Motor neuron (in vitro differentiated cells): ENCODE measurements around the gene PDLIM1. TPM values are rescaled to one million over a fixed set of nuclear protein-coding genes. Genes with fewer than 3 reads are reported as not detected.

Source experiments
- ATAC-seq, 8 experiments: fragments of 200-7000 bp; cut with Tn5 transposase; replicated peaks in 6 of 8; 2 replicates each; pipeline ENCODE4 v1.8.0; 2021; ENCODE audit warnings: mild to moderate bottlenecking in 8 of 8, moderate library complexity in 8 of 8
- H3K27ac ChIP-seq, 2 donors: fragments of 250-450 bp; sonication (Bioruptor Pico); 2 replicates each; pipeline ENCODE4 v1.9.0; 2021; ENCODE audit warnings: antibody characterized with exemption in 2 of 2, mild to moderate bottlenecking in 2 of 2, moderate library complexity in 1 of 2
- H3K4me1 ChIP-seq, 2 donors: fragments of 250-450 bp; sonication (Bioruptor Pico); replicated peaks in 1 of 2; 2 replicates each; pipeline ENCODE4 v1.6.1; 2021; ENCODE audit warnings: antibody characterized with exemption in 2 of 2, mild to moderate bottlenecking in 2 of 2, moderate library complexity in 1 of 2
- H3K4me3 ChIP-seq, 5 donors: fragments of 250-450 bp; sonication (Bioruptor Pico); 2 replicates each; pipeline ENCODE4 v1.9.0; 2021; ENCODE audit warnings: antibody characterized with exemption in 5 of 5, mild to moderate bottlenecking in 5 of 5, moderate library complexity in 4 of 5
- WGBS, 10 experiments: fragments of 450-650 bp; shearing (Covaris generic); methylation state at CpG; one replicate each; pipeline ENCODE4 v1.0.0; 2022; 5-methylcytosine and 5-hydroxymethylcytosine counted together
- in situ Hi-C, 9 experiments: fragments of 400-800 bp; cut with MboI; loops; one replicate each; pipeline ENCODE4 v1.15.0; 2021; ENCODE audit warnings: low sequenced_read_pairs in 9 of 9, low pct_unique_long_range_greater_than_20kb in 2 of 9; ENCODE audit not compliant: unreplicated experiment in 9 of 9
- total RNA-seq, 8 experiments: library from RNA; unstranded; fragments of 300-600 nt; gene quantifications; 2 replicates each; pipeline versions ENCODE4 v1.2.3 to v1.2.4, GENCODE V29; 2022

PDLIM1 gene
- total RNA-seq, 8 experiments from 2014 or later, result 2.7 to 106 (median 27.6) TPM

DNA sequence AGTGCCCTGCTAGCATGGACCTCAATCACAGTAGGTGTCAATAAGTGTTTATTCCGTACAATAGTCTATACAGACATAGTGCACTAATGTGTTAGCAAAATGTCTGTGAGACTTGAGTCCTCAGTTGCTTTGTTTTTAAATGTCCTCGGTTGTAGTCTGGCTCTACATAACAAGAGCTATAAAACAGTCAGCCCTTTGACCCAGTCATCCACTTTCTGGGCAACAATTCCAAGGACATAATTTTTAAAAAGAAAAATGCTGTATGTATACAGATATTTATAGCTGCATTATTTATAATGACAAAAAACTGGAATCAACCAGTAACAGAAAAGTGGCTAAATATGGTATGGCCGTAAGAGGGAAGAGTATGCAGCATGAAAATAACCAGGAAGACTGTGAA is 2.8 kb upstream of the PDLIM1 start:
- Histone ChIP-seq H3K27ac (no peak overlapping the region), H3K4me3 (no peak overlapping the region), H3K4me1 (peaks cover 12 to 13% of the 10 kb centered on the region in 2 donors)
- in situ Hi-C loops, result no loop called here
- 53 to 100% (median 68%) methylated on average over 1 to 3 of the region's 3 CpGs for WGBS, 10 experiments
- no peak for ATAC-seq

GRCh38 chr10:95291365-95292039 is 699 bp upstream of the PDLIM1 start:
- 0 to 100% (median 67%) methylated on average over 1 to 10 of the region's 19 CpGs; no CpG with 5 or more reads in 2 of the 10 experiments for WGBS, 10 experiments
- Histone ChIP-seq H3K4me3 (peak overlapping the region; percentile 52 to 70 (median 53)), H3K27ac (no peak overlapping the region), H3K4me1 (peaks cover 16 to 31% of the 10 kb centered on the region in 2 donors)
- in situ Hi-C loops, result no loop called here
- no peak for ATAC-seq

DNA sequence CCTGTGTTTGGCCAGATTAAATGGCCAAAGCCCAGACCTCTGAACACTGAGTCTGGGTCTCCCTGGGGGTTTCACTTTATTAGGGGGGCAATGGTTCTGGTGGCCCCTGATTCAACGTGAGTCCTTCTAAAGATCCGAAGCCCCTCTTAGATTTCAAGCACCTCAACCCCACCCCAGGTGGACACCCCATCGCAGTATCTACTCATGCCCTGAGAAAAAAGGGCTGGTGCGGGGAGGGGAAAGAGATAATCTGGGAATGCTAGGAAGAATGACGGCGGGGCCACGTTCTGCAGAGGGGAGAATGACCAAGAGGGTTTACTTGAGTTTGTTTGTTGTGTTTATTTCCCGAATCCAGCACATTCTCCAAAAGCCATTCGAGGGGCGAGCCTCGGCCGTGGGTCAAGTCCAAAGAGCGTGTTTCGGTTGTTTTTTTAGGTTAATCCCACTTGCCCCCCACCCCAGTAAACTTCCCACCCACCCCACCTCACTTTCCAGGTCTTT is 832 bp downstream of the PDLIM1 start:
- Histone ChIP-seq H3K4me1 (peaks cover 13 to 32% of the 10 kb centered on the region in 2 donors), H3K27ac (peak overlapping the region in 1 of 2 donors; percentile 80), H3K4me3 (peak overlapping the region; percentile 52 to 70 (median 53))
- 0 to 83% (median 7%) methylated on average over 1 to 3 of the region's 14 CpGs; no CpG with 5 or more reads in 5 of the 10 experiments for WGBS, 10 experiments
- ATAC-seq, result no peak
- in situ Hi-C loops, result no loop called here

DNA sequence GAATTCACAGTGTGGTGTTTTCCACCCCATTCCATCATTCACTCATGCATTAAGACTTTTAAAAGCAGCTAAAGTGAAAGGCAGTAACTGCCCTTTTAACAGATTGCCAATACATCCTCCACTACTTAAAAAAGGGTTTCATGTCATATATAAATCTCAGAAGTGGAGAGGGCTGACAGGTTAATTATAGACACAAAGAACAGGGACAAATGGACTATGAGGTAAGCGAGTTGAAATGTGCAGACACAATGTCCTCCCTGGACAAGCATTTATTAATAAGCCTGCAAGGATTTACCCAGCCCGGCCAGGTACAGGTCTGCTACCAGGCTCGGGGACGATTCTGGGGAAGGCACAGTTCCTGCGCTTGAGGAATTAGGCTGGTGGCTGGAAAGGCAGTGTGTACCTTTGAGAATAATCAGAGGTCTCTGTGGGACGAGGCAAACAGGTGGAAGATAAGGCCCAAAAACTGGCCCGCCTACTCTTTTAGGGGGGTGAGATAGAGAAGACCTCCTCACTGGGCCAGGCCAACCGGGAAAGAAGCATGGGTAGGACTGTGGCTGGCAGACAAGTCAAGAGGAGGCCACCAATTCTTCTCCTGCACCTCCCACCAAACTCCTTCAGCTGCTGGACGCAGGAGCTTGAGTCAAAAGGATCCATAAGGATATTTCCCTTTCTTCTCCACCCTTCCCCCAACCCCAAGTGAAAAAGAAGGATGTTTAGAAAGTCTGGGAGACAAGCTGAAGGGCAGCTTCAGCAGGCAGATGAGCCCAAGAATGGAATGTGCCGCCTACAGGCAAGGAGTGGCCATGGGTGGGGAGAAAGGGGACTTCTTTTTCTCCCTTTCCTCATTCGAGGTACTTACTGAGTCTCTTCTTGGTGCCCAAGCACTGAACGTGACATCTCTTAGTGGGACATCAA is 1.5 kb downstream of the PDLIM1 start:
- in situ Hi-C loops, result no loop called here
- 7 to 87% (median 56%) methylated on average over 1 to 6 of the region's 12 CpGs; no CpG with 5 or more reads in 2 of the 10 experiments for WGBS, 10 experiments
- Histone ChIP-seq H3K4me1 (peaks cover 13 to 32% of the 10 kb centered on the region in 2 donors), H3K4me3 (peak overlapping the region; percentile 52 to 70 (median 53)), H3K27ac (peak overlapping the region in 1 of 2 donors; percentile 80)
- ATAC-seq, result peak in 5 of 8 experiments; percentile 31 to 56 (median 44)

DNA sequence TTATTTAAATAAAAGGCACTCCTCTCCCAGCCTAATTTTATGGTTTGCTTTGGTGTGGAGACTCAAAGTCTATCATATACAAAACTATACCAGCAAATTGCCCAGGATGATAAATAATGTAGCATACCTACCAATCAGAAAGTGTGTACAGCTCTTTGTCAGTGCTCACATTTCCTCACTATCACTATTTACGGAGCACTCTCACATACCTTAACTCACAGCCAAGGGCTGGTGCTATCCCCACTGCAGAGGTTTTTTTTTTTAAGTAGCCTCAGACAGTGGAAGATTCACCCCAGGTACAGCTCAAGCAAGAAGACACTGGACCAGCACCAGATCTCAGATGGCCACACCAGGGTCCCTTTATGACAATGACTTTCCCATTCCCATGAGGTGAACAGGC is 2.5 kb downstream of the PDLIM1 start:
- peak overlapping the region in 3 of 5 donors; percentile 6 to 70 (median 53) for H3K4me3 ChIP-seq
- WGBS, 10 experiments, result 60 to 100% (median 81%) methylated on average over 1 of the region's 1 CpG; no CpG with 5 or more reads in 2 of the 10 experiments

GRCh38 chr10:95287281-95287680 is 3.5 kb downstream of the PDLIM1 start:
- 36 to 100% (median 72%) methylated on average over 1 to 3 of the region's 3 CpGs; no CpG with 5 or more reads in 2 of the 10 experiments for WGBS, 10 experiments
- ATAC-seq, result no peak
- Histone ChIP-seq H3K4me3 (peak overlapping the region in 1 of 5 donors; percentile 4), H3K27ac (peak overlapping the region in 1 of 2 donors; percentile 26), H3K4me1 (peaks cover 13 to 26% of the 10 kb centered on the region in 2 donors)
- in situ Hi-C loops, result no loop called here

More for the DNA sequence above, 2.5 kb downstream of the PDLIM1 start:
- in situ Hi-C loops, result no loop called here
- Histone ChIP-seq H3K27ac (peak overlapping the region in 1 of 2 donors; percentile 40), H3K4me1 (peaks cover 13 to 27% of the 10 kb centered on the region in 2 donors)
- ATAC-seq, result no peak

DNA sequence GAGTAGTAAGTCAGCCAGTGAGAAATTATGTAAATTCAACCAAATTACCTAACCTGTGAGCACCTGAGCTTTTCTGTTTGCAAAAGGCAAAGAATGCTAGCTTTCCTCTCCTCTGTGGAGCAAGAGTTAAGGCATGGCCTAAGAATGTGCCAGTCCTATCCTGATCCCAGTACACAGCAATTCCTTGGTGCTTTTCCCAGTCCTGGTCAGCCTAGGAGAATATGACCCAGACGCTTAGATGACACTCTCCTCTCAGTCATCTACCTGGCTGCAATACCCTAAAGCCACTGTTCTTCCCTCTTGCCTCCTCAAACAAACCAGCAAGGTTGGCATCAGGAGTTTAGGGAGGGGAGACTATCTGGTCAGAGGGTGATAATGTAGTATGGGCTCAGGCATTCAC is 4.1 kb downstream of the PDLIM1 start:
- H3K4me3 ChIP-seq, result no peak overlapping the region
- 29 to 100% (median 58%) methylated on average over 1 of the region's 1 CpG; no CpG with 5 or more reads in 6 of the 10 experiments for WGBS, 10 experiments
- ATAC-seq, result no peak
- in situ Hi-C loops, result no loop called here
- H3K4me1 ChIP-seq, result peaks cover 13 to 26% of the 10 kb centered on the region in 2 donors
- peak overlapping the region in 1 of 2 donors; percentile 26 for H3K27ac ChIP-seq

GRCh38 chr10:95285556-95285955 is 5.2 kb downstream of the PDLIM1 start:
- no peak for ATAC-seq
- Histone ChIP-seq H3K4me1 (peaks cover 13 to 26% of the 10 kb centered on the region in 2 donors), H3K4me3 (no peak overlapping the region), H3K27ac (no peak overlapping the region)
- WGBS, 10 experiments, result 50 to 100% (median 88%) methylated on average over 1 to 2 of the region's 2 CpGs; no CpG with 5 or more reads in 3 of the 10 experiments
- in situ Hi-C loops, result no loop called here

- Histone ChIP-seq H3K4me1 (peaks cover 11 to 26% of the 10 kb centered on the region in 2 donors), H3K27ac (no peak overlapping the region), H3K4me3 (no peak overlapping the region)
- WGBS, 10 experiments, result 60 to 100% (median 90%) methylated on average over 1 to 3 of the region's 3 CpGs; no CpG with 5 or more reads in 3 of the 10 experiments
- no peak for ATAC-seq
- in situ Hi-C loops, result no loop called here
Observed at GRCh38 chr10:95284807-95285206, 6.0 kb downstream of the PDLIM1 start.

- Histone ChIP-seq H3K27ac (no peak overlapping the region), H3K4me1 (peaks cover 0 to 6% of the 10 kb centered on the region in 2 donors), H3K4me3 (no peak overlapping the region)
- WGBS, 10 experiments, result 20 to 100% (median 85%) methylated on average over 1 to 3 of the region's 3 CpGs
- in situ Hi-C loops, result no loop called here
- no peak for ATAC-seq
Observed at GRCh38 chr10:95282107-95282506, 8.7 kb downstream of the PDLIM1 start.

GRCh38 chr10:95281206-95281605 is 9.6 kb downstream of the PDLIM1 start:
- in situ Hi-C loops, result no loop called here
- no peak for ATAC-seq
- Histone ChIP-seq H3K27ac (no peak overlapping the region), H3K4me1 (no peaks in the 10 kb centered on the region), H3K4me3 (no peak overlapping the region)
- 63 to 100% (median 92%) methylated on average over 1 to 2 of the region's 2 CpGs; no CpG with 5 or more reads in 3 of the 10 experiments for WGBS, 10 experiments

DNA sequence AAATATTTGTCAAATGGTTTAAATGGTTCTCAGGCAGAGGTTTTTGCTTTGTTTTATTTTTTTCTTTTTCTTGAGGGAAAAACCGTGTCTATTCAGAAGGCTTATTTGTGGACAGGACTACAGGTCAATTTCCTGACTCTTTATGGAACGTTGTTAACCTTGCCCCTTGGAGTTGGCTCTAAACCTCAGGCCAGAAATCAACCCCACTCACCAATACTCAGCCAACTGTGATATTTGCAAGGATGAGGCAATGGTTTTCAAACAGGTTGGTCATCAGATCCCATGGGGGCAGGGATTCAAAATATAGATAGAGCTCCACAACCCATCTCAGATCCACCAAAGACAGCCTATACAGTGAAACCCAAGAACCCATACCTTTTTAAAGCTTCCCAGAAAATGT is 10.2 kb downstream of the PDLIM1 start:
- no peaks in the 10 kb centered on the region for H3K4me1 ChIP-seq
- in situ Hi-C loops, result no loop called here
- no peak overlapping the region for H3K27ac ChIP-seq
- ATAC-seq, result no peak
- H3K4me3 ChIP-seq, result no peak overlapping the region
- 49 to 100% (median 86%) methylated on average over 2 of the region's 2 CpGs; no CpG with 5 or more reads in 3 of the 10 experiments for WGBS, 10 experiments
